NCI-H1092 treated with DMSO at 0.1 percent for 48 hours (cell line): ENCODE results near the gene TFDP2.

Experiments used
- DNase-seq: peaks from one replicate; lab custom pipeline; 2025; lab: John Stamatoyannopoulos, UW

TFDP2 gene

GRCh38 chr3:141963301-141963700, 186.0 kb downstream of the TFDP2 start:
- DNase-seq, result no peak

- DNase-seq, result no peak
Observed at GRCh38 chr3:141960731-141961130, 188.6 kb downstream of the TFDP2 start.

GRCh38 chr3:141959589-141960554, 189.5 kb downstream of the TFDP2 start:
- DNase-seq, result no peak

- no peak for DNase-seq
Observed at GRCh38 chr3:141955175-141955574, 194.2 kb downstream of the TFDP2 start.

- DNase-seq, result no peak
Observed at GRCh38 chr3:141952611-141953010, 196.7 kb downstream of the TFDP2 start.

GRCh38 chr3:141950572-141951493, 198.5 kb downstream of the TFDP2 start:
- no peak for DNase-seq

- DNase-seq, result no peak
Observed at GRCh38 chr3:141949972-141950371, 199.4 kb downstream of the TFDP2 start.

- no peak for DNase-seq
Observed at GRCh38 chr3:141949399-141949798, 199.9 kb downstream of the TFDP2 start.

- DNase-seq, result no peak
Observed at GRCh38 chr3:141945726-141946485, 203.4 kb downstream of the TFDP2 start.

GRCh38 chr3:141942006-141942405, 207.3 kb downstream of the TFDP2 start:
- DNase-seq, result no peak

GRCh38 chr3:141941093-141941492, 208.3 kb downstream of the TFDP2 start:
- DNase-seq, result no peak

GRCh38 chr3:141940194-141940776, 209.1 kb downstream of the TFDP2 start:
- DNase-seq, result peak; percentile 74

- no peak for DNase-seq
Observed at GRCh38 chr3:141939759-141940158, 209.6 kb downstream of the TFDP2 start.

- no peak for DNase-seq
Observed at GRCh38 chr3:141938011-141938500, 211.3 kb downstream of the TFDP2 start.

GRCh38 chr3:141934354-141934753, 215.0 kb downstream of the TFDP2 start:
- DNase-seq, result no peak

GRCh38 chr3:141933421-141934300, 215.7 kb downstream of the TFDP2 start:
- DNase-seq, result no peak

GRCh38 chr3:141930801-141931200, 218.5 kb downstream of the TFDP2 start:
- DNase-seq, result no peak

- DNase-seq, result no peak
Observed at GRCh38 chr3:141929341-141929995, 219.9 kb downstream of the TFDP2 start.

- DNase-seq, result no peak
Observed at GRCh38 chr3:141928631-141929270, 220.6 kb downstream of the TFDP2 start.
